22Rv1 (cell line): ENCODE data around the gene PTPRJ.

Experiments used
- H3K27ac ChIP-seq: fragments of 450-650 bp; 2 replicates; pipeline ENCODE4 v1.5.1; 2017
- ZFX ChIP-seq: fragments of 450-650 bp; IDR thresholded peaks from 2 replicates; pipeline ENCODE4 v1.6.1; 2017; ENCODE audit warnings: antibody characterized with exemption, borderline replicate concordance
- TF ChIP-seq, protein P1 (sequence below): fragments of 450-650 bp; IDR thresholded peaks from 2 replicates; pipeline ENCODE4 v1.5.1; 2017; ENCODE audit warnings: mild to moderate bottlenecking

PTPRJ gene

GRCh38 chr11:48066881-48067800, 86.8 kb downstream of the PTPRJ start:
- TF ChIP-seq, protein P1, sequence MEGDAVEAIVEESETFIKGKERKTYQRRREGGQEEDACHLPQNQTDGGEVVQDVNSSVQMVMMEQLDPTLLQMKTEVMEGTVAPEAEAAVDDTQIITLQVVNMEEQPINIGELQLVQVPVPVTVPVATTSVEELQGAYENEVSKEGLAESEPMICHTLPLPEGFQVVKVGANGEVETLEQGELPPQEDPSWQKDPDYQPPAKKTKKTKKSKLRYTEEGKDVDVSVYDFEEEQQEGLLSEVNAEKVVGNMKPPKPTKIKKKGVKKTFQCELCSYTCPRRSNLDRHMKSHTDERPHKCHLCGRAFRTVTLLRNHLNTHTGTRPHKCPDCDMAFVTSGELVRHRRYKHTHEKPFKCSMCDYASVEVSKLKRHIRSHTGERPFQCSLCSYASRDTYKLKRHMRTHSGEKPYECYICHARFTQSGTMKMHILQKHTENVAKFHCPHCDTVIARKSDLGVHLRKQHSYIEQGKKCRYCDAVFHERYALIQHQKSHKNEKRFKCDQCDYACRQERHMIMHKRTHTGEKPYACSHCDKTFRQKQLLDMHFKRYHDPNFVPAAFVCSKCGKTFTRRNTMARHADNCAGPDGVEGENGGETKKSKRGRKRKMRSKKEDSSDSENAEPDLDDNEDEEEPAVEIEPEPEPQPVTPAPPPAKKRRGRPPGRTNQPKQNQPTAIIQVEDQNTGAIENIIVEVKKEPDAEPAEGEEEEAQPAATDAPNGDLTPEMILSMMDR: no peak
- no peak for TF ChIP-seq ZFX
- no peak overlapping the region for H3K27ac ChIP-seq

DNA sequence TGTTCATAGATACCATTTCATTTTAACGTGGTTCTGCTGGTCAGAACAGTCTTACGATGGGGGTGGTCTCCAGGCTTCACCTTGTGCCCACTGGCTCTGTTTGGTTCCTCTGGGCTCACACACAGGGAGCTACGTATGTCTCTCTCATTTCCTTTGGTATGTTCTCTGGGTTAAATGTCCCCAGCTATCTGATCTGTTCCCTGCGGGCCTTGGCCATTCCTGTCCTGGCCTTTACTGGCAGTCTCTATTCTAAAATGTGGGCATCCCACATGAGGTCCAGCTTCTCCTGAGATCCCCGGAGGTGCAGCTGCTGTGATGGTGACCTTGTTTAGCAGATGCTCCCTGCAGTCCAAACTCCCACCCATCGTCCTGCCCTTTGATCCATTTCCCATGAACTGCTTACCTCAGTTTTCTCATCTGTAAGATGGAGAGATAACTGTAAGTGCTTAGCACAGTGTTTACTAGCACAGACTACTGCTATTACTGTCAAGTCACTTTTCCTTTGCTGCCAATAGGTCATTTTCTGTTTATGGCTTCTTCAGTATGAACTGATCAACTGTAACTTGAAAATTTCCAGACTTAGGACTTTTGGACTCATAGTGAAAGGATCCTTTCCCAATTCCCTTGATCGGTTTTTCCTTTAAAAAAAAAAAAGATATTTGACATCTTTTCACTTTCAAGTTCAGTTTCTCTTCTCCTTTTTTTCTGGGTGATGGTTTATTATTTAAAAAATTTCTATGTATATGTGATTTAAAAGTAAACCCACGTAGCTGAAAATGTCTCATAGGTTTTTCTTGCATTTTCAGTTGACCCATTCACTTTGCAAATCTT, 92.9 kb downstream of the PTPRJ start:
- TF ChIP-seq, protein P1: no peak
- TF ChIP-seq ZFX: no peak
- no peak overlapping the region for H3K27ac ChIP-seq

DNA sequence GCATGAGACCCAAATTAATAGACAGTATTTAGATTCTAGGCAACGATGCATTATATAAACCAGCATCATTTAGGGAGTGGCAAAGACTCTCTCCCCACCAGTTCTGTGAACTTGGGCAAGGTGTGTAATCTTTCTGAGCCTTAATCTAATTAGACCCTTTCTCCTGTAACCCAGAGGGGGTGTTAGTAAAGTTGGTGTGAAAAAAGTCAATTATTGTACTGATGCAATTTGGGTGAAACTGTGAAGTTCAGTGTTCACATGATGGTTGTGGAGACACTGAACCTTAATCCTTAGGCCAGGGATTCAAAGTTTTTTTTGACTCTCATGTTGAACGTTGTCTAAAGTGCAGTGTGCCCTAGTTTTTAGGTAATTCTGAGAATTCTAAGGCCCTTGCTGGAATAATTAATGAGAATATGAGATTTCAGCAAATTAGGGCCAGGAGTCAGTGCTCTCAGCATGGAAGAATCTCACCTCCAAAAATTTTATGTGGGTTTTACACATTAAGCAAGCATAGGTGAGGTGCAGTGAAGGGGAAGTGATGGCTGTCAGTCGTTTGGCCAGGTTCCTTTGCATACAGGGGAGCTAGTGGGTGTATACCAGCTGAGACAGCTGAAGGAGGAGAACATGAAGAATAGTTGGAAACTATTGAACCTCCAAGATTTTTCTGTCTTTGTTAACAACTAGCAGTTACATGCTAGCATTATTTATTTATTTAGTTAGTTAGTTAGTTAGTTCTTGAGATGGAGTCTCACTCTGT, 94.2 kb downstream of the PTPRJ start:
- no peak overlapping the region for H3K27ac ChIP-seq
- TF ChIP-seq, protein P1: no peak

DNA sequence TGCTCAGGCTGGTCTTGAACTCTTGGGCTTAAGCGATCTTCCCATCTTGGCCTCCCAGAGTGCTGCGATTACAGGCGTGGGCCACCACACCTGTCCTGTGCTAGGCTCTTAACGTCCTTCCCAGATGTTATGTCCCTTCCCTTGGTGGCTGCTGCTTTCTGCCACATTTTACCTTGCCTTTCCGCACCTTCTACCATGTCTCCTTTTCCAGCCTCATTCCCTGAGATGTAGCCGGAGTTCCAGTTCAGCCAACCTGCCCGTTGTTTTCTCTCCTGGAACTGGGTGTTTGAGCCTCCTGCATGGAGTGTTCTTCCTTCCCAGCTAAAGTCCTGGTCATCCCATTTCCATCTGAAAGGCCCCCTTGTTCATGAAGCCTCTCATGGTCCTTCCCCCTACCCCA, 95.3 kb downstream of the PTPRJ start:
- TF ChIP-seq, protein P1: no peak
- no peak for TF ChIP-seq ZFX
- no peak overlapping the region for H3K27ac ChIP-seq

DNA sequence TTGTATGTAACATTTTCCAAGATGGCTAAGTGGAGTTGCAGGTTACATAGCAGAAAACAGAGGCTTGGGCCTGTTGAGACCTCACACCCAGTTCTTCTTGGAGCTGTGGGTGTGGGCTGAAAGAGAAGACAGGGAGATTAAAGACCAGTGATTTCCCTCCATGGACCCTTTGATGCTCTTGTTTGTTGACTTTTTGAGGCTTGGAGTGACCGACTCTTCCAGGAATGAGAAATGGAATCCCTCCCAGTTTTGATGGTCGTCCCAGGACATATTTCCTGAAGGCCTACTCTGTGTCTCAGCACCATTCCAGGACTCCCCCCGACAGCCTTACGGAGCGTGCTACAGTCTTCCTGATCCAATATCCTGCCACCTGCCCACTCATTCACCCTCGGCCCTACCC, 96.9 kb downstream of the PTPRJ start:
- H3K27ac ChIP-seq: no peak overlapping the region
- TF ChIP-seq, protein P1: no peak
- TF ChIP-seq ZFX: no peak

GRCh38 chr11:48078689-48079088, 98.3 kb downstream of the PTPRJ start:
- no peak overlapping the region for H3K27ac ChIP-seq

More at GRCh38 chr11:48078689-48079088, 98.3 kb downstream of the PTPRJ start:
- no peak for TF ChIP-seq ZFX
- TF ChIP-seq, protein P1: no peak
